Ammon's horn (tissue), 1 donor: Measurements from ENCODE around the gene TXNRD3.
"Not testable (repeated sequence)": the region's sequence is repeated elsewhere in the genome, so short reads cannot be mapped to it uniquely, and the experiment has no call there.

ENCODE experiments used
- DNase-seq: peaks from one replicate; pipeline ENCODE4 v3.0.0-alpha.2; 2016; ENCODE audit warnings: low spot score

The TXNRD3 gene

DNA sequence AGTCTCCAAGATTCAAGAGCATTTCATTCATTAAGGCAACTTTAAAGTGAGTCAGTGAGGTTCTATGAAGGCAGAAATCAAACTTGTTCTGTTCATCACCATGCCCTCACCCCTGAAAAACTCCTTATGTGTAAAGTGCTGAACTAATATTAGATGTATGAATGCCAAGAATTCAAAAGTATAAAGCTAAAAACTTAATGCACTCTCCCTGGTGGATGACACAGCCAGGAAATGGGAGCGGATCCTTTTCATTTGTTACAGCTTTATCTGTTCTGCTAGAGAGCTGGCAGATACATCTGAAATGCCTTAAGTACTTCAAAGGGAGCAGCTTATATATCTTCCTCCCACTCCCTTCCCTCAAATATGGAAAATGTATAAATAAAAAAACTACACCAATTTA lies 8.2 kb downstream of the TXNRD3 start:
- no peak for DNase-seq

DNA sequence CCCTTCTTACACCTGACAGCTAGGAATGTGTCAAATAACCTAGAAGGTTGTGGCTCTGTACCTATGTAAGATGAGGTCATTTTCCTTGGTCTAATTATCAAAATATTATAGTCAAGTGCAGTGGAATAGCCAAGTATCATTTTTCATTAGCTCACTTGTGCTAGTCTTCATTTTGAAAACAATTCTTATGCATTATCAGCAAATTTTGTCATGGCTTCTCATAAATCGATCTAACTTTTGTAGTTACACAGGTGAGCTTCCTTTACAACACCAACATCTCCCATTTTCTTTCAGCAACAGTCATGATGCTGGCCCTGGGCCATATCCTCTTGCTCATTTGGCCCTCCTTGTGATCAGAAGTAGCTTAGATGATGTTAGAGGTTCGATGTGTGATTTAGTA lies 10.3 kb downstream of the TXNRD3 start:
- no peak for DNase-seq

DNA sequence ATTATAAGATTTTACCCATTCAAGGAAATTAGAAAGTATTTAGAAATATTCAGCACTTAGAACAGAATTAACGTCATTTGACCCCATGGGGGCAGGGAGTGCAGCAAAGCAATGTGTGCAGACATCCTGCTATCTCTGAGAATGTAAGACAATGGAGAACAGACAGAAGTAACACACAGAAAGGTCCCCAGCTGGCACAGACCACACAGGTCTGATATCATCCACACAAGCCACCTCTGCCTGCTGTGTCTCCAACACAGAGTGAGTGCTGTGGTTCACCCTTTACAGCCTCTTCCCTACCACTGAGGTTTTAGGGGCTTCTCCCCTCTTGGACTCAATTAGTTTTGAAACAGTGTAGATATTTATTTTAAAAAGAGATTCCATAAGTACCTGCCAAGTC lies 16.1 kb downstream of the TXNRD3 start:
- DNase-seq, result no peak

DNA sequence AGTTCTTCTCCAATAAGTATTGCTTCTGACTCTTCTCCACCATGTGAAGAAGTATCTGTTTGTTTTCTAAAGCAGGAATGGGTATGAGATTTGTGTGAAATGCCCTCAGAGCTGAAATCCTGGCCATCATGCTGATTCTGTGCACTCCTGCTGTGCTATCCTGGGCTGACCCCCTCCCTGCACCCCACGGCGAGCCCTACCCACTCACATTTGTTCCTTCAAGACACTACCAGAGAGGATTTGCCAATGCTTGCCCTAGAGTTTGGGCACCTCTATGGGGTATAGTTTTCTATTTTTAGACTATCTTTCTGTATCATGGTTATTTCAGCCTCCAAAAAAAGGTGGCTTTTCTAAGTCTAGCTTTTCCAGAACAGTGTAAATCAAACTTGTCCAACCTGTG lies 18.5 kb downstream of the TXNRD3 start:
- DNase-seq, result no peak

DNA sequence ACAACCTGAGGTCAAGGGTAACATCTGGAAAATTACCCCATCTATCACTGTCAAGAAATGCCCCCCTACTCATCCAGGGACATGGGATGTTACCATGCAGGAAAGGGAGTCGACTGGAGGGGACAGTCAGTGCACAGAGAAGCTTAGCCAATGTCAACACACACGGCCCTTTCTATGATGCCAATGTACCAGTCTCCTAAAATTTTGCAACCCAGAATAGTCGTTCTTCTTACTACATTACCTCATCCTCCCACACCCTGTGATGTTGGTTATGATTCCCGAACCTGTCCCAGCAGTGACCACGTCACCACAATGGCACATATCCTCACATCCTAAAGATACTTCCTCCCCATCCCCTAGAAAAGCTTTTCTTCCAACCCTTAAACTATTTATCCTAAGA lies 20.1 kb downstream of the TXNRD3 start:
- no peak for DNase-seq

DNA sequence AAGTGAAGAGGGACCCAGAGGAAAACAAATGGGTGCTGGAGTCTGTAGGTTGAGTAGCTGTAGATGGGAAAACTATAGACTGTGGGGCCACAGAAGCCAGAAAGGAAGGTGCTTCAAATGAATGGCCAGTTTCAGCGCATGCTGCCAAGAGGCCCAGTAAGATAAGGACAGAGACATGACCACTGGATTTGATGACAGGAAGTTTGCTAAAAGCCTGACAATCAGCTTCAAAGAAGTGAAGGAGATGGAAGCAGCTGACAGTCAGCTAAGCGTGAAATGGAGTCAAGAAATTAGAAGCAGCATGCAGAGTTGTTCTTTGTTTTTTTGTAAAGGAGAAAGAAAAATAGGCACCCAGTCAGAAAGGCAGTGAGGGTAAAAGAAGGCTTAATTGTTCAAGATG lies 24.9 kb downstream of the TXNRD3 start:
- no peak for DNase-seq

DNA sequence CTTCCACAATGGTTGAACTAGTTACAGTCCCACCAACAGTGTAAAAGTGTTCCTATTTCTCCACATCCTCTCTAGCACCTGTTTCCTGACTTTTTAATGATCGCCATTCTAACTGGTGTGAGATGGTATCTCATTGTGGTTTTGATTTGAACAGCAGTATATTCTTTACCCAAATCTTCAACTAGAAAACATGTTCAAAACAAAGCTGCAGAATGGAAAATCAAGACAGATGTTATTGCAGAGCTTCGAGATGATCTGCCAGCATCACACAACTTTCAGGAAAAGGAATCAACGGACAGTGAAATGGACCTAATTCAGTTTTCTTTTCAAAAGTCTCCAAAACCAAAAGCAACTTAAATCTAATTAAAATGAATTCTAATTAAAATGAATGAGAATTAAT lies 29.2 kb downstream of the TXNRD3 start:
- not testable (repeated sequence) for DNase-seq

DNA sequence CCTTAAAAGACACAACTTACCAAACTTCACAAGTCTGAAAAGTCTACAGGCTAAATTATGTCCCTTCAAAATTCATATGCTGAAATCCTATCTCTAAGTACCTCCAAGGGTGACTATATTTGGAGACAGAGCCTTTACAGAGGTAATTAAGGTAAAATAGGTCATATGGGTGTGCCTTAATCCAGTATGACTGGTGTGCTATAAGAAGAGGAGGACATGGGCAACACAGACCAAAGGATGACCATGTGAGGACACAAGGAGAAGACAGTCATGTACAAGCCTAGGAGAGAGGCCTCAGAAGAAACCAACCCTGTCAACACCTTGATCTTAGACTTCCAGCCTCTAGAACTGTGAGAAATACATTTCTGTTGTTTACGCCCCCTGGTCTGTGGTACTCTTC lies 32.2 kb downstream of the TXNRD3 start:
- DNase-seq, result no peak

DNA sequence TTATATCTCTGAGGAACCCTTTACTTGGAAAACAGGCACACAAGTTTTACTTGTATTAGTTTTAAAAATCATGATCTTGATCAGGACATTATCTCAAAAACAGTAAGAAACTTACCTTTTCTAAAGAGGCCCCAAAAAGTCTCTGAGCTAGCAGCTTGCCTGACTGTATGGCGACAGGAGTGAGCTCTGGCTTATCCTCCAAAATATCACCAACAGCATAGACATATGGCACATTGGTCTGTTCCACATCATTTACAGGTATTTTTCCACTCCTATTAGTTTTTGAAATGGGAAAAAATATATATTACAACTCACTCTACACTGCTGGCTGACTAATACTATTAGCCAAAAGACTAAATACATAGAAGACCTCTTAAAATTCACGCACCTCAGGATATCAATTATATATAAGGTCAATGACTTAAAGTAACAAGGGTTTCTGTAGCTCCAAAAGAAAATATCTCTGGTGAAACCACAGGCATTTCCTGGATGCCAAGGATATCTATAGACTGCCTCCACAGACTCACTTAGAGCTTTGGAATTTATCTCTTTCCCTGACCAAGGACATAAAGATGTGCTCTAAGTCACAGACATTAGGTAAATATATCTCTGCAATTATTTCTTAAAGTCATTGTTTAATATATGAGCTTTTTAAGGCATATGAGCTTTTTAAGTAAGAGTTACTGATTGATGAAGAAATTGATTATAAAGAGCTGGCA lies 33.1 kb downstream of the TXNRD3 start:
- DNase-seq, result no peak

DNA sequence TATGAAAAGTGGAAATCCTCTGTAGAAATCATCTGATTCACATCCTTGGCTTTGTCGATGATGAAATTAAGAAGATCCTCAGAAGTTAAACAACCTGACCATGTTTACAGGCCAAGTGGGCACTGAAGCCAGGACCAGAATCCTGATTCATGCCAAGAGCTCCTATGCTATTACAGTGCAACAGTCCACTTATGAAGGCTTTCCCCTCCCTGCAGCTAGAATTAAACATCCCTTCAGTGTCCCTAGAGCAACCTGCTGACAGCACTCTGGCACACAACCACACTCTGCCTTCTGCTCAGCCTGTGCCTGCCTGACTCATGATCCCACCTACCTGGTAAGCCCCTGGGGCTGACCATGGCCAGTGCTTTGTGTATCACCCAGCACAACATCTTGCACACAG lies 33.8 kb downstream of the TXNRD3 start:
- no peak for DNase-seq

DNA sequence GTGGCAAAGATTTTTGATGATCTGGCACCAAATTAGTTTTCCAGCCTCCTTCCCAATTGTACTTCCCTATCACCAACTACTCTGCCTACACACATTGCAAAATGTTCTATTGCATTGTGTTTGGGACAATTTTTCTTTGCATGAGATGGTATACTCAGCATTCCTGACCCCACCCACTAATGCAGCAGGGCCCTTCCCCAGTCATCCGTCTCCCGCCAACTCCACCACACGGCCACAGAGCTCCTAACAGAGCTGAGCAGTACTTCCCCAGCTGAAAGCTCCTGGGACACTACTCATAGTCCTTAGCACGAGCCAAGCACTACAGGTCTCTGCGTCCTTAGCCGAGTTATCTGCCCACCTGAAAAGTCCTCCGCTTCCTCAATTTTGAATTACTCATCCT lies 34.2 kb downstream of the TXNRD3 start:
- no peak for DNase-seq

DNA sequence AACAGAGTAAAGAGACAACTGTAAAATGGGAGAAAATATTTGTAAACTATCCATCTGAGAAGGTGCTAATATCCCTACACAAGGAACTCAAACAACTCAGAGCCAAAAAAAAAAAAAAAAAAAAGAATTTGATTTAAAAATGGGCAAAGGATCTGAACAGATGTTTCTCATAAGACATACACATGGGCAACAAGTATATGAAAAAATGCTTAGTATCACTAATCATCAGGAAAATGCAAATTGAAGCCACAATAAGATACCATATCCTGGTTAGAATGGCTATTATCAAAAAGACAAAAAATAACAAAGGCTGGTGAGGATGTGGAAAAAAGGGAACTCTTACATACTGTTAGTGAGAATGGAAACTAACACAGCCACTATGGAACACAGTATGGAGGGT lies 36.2 kb downstream of the TXNRD3 start:
- DNase-seq, result no peak

DNA sequence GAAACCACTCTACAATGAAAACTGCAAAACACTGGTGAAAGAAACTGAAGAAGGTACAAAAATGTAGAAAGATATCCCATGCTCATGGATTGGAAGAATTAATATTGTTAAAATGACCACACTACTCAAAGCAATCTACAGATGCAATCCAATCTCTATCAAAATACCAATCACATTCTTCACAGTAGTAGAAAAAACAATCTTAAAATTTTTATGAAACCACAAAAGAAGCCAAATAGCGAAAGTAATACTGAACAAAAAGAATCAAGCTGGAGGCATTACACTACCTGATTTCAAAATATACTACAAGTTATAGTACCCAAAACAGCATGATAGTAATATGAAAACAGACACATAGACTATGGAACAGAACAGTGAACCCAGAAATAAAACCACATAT lies 36.9 kb downstream of the TXNRD3 start:
- no peak for DNase-seq

DNA sequence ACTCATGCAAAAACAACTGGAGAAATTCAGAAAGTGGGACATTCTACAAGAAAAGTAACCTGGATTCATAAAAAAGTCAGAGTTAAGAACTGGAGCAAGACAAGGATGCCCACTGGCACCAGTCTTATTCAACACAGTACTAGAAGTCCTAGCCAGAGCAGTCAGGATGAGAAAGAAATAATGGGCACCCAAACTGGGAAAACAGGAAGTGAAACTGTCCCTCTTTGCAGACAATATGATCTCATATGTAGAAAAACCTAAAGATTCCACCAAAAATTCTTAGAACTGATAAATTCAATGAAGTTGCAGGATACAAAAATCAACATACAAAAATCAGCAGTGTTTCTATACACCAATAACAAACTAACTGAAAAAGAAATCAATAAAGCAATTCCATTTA lies 37.4 kb downstream of the TXNRD3 start:
- no peak for DNase-seq

DNA sequence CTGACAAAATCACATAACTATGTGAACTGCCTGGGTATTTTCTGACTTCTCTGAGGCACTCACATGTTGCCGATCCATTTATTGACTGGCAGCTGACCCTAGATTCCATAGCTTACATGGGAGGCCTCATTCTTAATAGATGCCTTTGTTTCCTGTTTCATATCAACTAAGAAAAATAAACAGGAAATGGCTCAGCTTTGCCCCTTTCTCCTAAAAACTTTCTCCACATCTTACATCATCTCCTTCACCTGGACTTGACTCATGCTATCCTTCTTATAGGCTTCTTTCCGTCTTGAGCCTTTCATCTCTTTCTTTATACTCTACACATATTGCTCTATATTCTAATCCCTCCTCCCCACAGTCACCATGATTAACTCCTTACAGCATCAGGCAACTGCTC lies 38.0 kb downstream of the TXNRD3 start:
- no peak for DNase-seq

DNA sequence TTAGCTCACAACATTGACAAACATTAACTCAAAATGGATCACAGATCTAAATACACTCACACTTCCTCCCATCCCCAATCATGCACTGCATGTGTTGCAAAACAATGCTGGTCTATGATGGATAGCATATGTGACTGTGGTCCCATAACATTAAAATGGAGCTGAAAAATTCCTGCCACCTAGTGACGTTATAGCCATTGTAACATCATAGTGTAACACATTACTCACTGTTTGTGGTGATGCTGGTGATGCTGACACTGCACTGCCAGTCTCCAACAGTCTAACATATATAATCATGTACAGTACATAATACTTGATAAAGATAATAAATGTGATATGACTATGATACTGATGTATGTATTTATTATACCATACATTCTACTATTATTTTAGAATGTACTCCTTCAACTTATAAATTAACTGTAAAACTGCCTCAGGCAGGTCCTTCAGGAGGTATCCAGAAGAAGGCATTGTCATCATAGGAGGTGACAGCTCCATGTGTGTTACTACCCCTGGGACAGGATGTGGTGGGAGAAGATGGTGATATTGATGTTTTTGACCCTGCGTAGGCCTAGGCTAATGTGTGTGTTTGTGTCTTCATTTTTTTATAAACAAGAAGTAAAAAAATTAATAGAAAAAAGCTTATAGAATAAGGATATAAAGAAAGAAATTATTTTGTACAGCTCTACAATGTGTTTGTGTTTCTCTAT lies 41.3 kb downstream of the TXNRD3 start:
- no peak for DNase-seq

DNA sequence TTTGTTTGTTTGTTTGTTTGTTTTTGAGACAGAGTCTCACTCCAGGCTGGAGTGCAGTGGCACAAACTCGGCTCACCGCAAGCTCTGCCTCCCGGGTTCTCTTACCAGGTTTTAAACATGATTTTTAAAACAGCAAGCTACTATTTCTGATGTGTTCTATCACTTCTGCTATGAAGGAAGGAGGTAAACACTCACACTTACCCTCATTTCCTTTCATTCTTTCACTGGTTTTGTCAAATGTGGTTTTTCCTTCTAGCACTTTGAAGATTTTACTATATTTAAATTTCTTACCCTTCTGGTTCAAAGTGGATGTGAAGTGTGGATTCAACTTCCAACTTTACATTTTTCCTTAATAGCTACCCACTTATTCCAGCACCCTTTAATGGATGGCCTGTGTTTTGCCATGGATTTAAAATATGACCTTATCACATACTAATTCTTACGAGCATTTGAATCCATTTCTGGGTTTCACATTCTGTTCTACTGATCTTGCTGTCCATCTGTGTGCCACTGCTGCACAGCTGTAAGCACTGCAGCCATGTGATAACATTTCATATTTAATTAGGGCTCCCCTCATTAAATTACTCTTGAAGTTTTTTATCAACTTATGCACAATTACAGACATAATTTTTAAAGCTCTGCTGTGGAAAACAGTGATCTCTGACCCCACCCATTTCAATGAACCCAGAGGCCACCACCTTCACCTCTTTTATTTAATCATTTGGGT lies 42.3 kb downstream of the TXNRD3 start:
- DNase-seq, result no peak

DNA sequence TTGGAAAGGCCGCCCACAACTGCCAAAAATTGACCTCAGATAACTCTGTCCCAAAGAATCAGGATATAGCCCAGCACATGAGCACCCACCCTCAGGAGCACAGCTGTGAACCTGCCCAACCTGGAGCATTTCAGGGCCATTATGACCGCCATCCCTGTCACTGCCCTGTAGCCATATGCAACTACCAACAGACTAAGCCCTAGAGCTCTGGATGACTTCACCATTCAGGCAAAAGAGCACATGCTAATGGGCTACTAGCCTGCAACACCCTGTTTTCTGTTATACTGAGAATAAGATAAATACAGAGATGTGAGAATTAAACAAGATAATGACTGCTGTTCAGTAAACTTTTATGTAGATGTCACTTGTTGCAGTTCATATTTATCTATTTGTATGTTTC lies 45.0 kb downstream of the TXNRD3 start:
- DNase-seq, result no peak

DNA sequence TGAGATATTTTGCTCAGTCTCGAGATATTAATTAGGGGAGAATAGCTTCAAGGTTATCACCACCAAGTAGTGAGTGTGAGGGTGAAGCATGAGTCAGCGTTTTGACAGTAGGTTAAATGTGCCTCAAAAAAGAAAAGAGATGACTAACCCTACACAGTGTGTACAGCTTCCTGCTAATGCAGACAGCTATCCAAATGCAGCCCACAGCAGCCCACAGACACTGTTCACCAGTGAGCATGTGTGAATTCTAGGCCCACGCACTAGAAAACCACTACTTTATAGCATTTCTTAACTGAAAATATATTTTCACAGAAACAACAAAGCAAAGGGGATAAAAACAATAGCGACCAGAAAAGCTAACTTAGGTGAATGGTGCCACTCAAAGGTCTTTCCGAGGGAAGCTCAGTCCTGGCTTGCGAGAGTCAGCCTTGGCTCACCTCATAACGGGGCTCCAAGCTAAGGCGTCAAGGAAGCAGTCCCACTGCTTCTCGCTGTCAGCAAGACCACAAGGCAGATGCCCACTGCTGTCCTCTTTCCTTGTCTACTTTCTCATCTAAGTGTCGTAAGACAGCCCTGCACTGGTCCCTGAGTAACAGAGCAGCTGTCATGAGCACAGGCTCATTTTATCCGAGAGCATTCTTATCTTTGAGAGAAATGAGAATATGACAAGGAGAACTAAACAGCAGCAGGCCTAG lies 47.6 kb downstream of the TXNRD3 start:
- DNase-seq, result peak; percentile 65

DNA sequence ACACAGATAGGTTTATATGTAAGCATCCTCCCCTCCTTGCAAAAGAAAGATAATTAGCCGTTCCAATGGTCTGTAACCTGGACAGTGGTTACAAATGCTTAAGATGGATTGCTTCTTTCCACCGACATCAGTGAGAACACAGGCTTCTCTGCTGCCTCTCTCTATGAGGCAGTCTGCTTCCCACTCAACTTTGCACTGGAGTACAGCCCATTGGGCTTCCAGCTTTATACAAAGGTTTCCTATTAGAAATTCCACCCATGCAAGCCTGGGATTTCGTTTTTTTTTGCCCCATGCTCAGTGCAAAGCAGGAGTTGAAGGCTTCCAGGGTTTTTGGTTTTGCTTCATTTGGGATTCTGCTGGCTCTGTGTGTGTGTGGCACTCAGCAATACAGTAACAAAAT lies 48.9 kb downstream of the TXNRD3 start:
- DNase-seq, result peak; percentile 73

DNA sequence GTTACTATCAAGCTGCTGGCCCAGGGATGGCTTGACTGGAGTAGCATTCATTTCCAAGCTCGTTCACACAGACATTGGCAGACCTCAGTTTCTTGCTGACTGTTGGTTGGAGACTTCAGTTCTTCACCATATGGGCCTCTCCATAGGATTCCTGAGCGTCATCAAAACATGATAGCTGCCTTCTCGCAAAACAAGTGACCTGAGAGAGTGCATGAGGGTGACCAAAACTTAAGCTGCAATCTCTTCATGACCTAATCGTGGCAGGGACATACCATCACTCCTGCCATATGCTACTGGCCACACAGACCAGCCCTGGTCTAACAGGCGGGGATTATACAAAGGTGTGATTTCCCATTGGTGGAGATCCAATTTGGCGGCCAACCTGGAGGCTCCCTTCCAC lies 50.2 kb downstream of the TXNRD3 start:
- no peak for DNase-seq

DNA sequence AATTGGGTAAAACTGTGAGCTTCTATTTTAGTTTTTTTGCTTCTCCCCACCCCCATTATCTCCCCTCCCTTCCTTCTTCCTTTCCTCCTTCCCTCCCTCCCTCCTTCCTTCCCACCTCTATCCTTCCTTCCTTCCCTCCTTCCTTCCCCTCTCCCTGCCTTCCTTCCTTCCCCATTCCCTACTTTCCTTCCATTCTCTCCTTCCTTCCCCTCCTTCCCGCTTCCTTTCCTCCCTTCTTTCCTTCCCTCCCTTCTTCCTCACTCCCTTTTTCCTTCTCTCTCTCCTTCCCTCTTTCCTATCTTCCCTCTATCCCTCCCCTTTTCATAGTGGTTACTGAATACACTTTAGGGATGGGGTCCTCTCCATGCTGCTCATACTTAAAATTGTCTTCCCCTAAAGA lies 55.8 kb downstream of the TXNRD3 start:
- no peak for DNase-seq

DNA sequence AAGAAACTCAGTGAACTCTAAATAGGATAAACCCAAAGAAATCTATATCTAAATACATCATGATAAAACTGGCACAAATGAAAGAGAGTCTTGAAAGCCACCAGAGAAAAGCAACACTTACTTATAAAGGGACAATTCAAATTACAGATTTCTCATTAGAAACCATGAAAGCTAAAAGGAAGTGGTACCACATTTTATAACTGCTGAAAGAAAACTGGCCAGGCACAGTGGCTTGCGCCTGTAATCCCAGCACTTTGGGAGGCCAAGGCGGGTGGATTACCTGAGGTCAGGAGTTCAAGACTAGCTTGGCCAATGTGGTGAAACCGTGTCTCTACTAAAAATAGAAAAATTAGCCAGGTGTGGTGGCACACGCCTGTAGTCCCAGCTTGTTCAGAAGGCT lies 59.4 kb downstream of the TXNRD3 start:
- DNase-seq, result not testable (repeated sequence)
